CD8-positive, alpha-beta memory T cell (primary cell): ENCODE data around the gene CGRRF1. TPM values are rescaled to one million over a fixed set of nuclear protein-coding genes. Genes with fewer than 3 reads are reported as not detected.

Experiments used
- CTCF ChIA-PET: fragments of 350-600 bp; sonication (Branson Sonifier 250); formaldehyde crosslinking; loops from one replicate; lab custom pipeline; 2021; ENCODE audit warnings: antibody characterized with exemption; lab: Charles Lee
- POLR2A ChIA-PET: fragments of 350-600 bp; sonication (Branson Sonifier 250); formaldehyde crosslinking; loops from one replicate; lab custom pipeline; 2021; ENCODE audit warnings: antibody characterized with exemption; lab: Charles Lee
- DNase-seq, 5 donors: peaks; one replicate each; pipeline versions ENCODE4 v3.0.0 to v3.0.0-alpha.2; 2020 to 2022; ENCODE audit warnings: mixed read lengths in 1 of 5
- H3K27ac ChIP-seq: one replicate; pipeline ENCODE4 v1.7.0; 2013; ENCODE audit warnings: low read depth, mild to moderate bottlenecking, low read length, moderate library complexity
- H3K27me3 ChIP-seq: 2 replicates; pipeline ENCODE4 v1.7.0; 2013; ENCODE audit warnings: low read length, mild to moderate bottlenecking; ENCODE audit not compliant: insufficient read depth, poor library complexity, severe bottlenecking
- H3K36me3 ChIP-seq: 2 replicates; pipeline ENCODE4 v1.7.0; 2013; ENCODE audit warnings: mild to moderate bottlenecking, low read length, moderate library complexity; ENCODE audit not compliant: insufficient read depth
- H3K4me1 ChIP-seq: 2 replicates; pipeline ENCODE4 v1.7.0; 2013; ENCODE audit warnings: mild to moderate bottlenecking, low read length, moderate library complexity; ENCODE audit not compliant: insufficient read depth
- H3K4me3 ChIP-seq: 2 replicates; pipeline ENCODE4 v1.7.0; 2013; ENCODE audit warnings: mild to moderate bottlenecking, low read length
- H3K9me3 ChIP-seq: 2 replicates; pipeline ENCODE4 v1.7.0; 2013; ENCODE audit warnings: mild to moderate bottlenecking, low read length
- H3K27ac Mint-ChIP-seq, 8 donors: one replicate each; pipeline ENCODE4 v1.8.0; 2020 to 2021; ENCODE audit warnings: mixed read lengths in 8 of 8, mild to moderate bottlenecking in 6 of 8, inconsistent platforms in 3 of 8, moderate library complexity in 3 of 8
- H3K27me3 Mint-ChIP-seq, 2 donors: one replicate each; pipeline ENCODE4 v1.8.0; 2020 to 2021; ENCODE audit warnings: mixed read lengths in 2 of 2, mild to moderate bottlenecking in 1 of 2, moderate library complexity in 1 of 2
- H3K36me3 Mint-ChIP-seq, 3 donors: one replicate each; pipeline ENCODE4 v1.8.0; 2020 to 2021; ENCODE audit warnings: mixed read lengths in 3 of 3, inconsistent platforms in 1 of 3, mild to moderate bottlenecking in 1 of 3
- H3K4me1 Mint-ChIP-seq, 3 donors: one replicate each; pipeline ENCODE4 v1.8.0; 2020 to 2021; ENCODE audit warnings: mixed read lengths in 3 of 3, inconsistent platforms in 1 of 3, mild to moderate bottlenecking in 1 of 3
- H3K4me3 Mint-ChIP-seq, 7 donors: one replicate each; pipeline ENCODE4 v1.8.0; 2020 to 2021; ENCODE audit warnings: mixed read lengths in 7 of 7, mild to moderate bottlenecking in 6 of 7, moderate library complexity in 4 of 7, inconsistent platforms in 2 of 7
- H3K9me3 Mint-ChIP-seq, 5 donors: one replicate each; pipeline ENCODE4 v1.8.0; 2020 to 2022; ENCODE audit warnings: mixed read lengths in 5 of 5, mild to moderate bottlenecking in 3 of 5, moderate library complexity in 2 of 5, inconsistent platforms in 1 of 5
- polyA plus RNA-seq: library from polyadenylated mRNA; unstranded; fragments of 300-500 nt; fragmentation: Illumina TruSeq; gene quantifications from one replicate; pipeline ENCODE4 v1.2.3, GENCODE V29; 2021
- total RNA-seq, 2 experiments: library from RNA; stranded (reverse); gene quantifications; one replicate each; pipeline ENCODE4 v1.2.3, GENCODE V29; 2021

CGRRF1 gene
- total and polyA plus RNA-seq, 3 experiments from 2014 or later, result 13.3 to 27.3 (median 15.3) TPM

- Mint-ChIP-seq H3K4me1 (peaks cover 6 to 14% (median 7%) of the 10 kb centered on the region in 3 donors), H3K27me3 (peaks cover 21 to 59% of the 10 kb centered on the region in 2 donors), H3K4me3 (no peak overlapping the region), H3K9me3 (peaks cover 13 to 21% (median 17%) of the 10 kb centered on the region in 5 donors), H3K27ac (no peak overlapping the region), H3K36me3 (peaks cover 6 to 25% (median 9%) of the 10 kb centered on the region in 3 donors)
- ChIA-PET CTCF (no interaction called here), POLR2A (no interaction called here)
- no peaks in the 10 kb centered on the region for H3K9me3 ChIP-seq
- no peak overlapping the region for H3K27ac ChIP-seq
- no peaks in the 10 kb centered on the region for H3K36me3 ChIP-seq
- H3K27me3 ChIP-seq, result peaks cover 6% of the 10 kb centered on the region
- H3K4me3 ChIP-seq, result no peak overlapping the region
- peaks cover 4% of the 10 kb centered on the region for H3K4me1 ChIP-seq
- no peak for DNase-seq
Measured at GRCh38 chr14:54570631-54571415, 61.1 kb downstream of the CGRRF1 start.

- no peaks in the 10 kb centered on the region for H3K36me3 ChIP-seq
- Mint-ChIP-seq H3K9me3 (peaks cover 13 to 21% (median 17%) of the 10 kb centered on the region in 5 donors), H3K27ac (no peak overlapping the region), H3K27me3 (peaks cover 21 to 70% of the 10 kb centered on the region in 2 donors), H3K4me1 (peaks cover 6 to 13% (median 6%) of the 10 kb centered on the region in 3 donors), H3K4me3 (no peak overlapping the region), H3K36me3 (peaks cover 6 to 25% (median 8%) of the 10 kb centered on the region in 3 donors)
- CTCF ChIA-PET, result interaction anchor here (1.2 kb wide), 1 partner anchor 200 kb away, joined by 5 read pairs; no protein-coding TSS in a partner anchor
- no peak overlapping the region for H3K27ac ChIP-seq
- H3K4me1 ChIP-seq, result peaks cover 4% of the 10 kb centered on the region
- H3K4me3 ChIP-seq, result no peak overlapping the region
- POLR2A ChIA-PET, result no interaction called here
- DNase-seq, result no peak
- no peaks in the 10 kb centered on the region for H3K9me3 ChIP-seq
- peaks cover 6% of the 10 kb centered on the region for H3K27me3 ChIP-seq
Measured at GRCh38 chr14:54572316-54572715, 62.6 kb downstream of the CGRRF1 start.

GRCh38 chr14:54574528-54574927 is 64.8 kb downstream of the CGRRF1 start:
- Histone ChIP-seq H3K9me3 (no peaks in the 10 kb centered on the region), H3K4me1 (no peaks in the 10 kb centered on the region), H3K4me3 (no peak overlapping the region), H3K27ac (no peak overlapping the region), H3K27me3 (no peaks in the 10 kb centered on the region), H3K36me3 (no peaks in the 10 kb centered on the region)
- ChIA-PET CTCF (interaction anchor here (0.9 to 1.0 kb wide), 2 partner anchors 117 to 199 kb away, joined by 4 read pairs; no protein-coding TSS in a partner anchor), POLR2A (no interaction called here)
- Mint-ChIP-seq H3K27ac (no peak overlapping the region), H3K4me3 (no peak overlapping the region), H3K9me3 (peaks cover 13 to 21% (median 17%) of the 10 kb centered on the region in 5 donors), H3K36me3 (peaks cover 4 to 25% (median 8%) of the 10 kb centered on the region in 3 donors), H3K27me3 (peaks cover 14 to 67% of the 10 kb centered on the region in 2 donors), H3K4me1 (no peaks in the 10 kb centered on the region)
- DNase-seq, result no peak

- Mint-ChIP-seq H3K4me3 (no peak overlapping the region), H3K27me3 (peaks cover 7 to 44% of the 10 kb centered on the region in 2 donors), H3K27ac (no peak overlapping the region), H3K9me3 (peaks cover 6 to 14% (median 11%) of the 10 kb centered on the region in 5 donors), H3K4me1 (no peaks in the 10 kb centered on the region), H3K36me3 (peaks cover 2 to 18% (median 6%) of the 10 kb centered on the region in 3 donors)
- no peaks in the 10 kb centered on the region for H3K9me3 ChIP-seq
- no peaks in the 10 kb centered on the region for H3K4me1 ChIP-seq
- H3K27me3 ChIP-seq, result no peaks in the 10 kb centered on the region
- ChIA-PET CTCF (interaction anchor here (1.3 to 1.4 kb wide), 2 partner anchors 13 to 196 kb away, joined by 3 to 4 read pairs; no protein-coding TSS in a partner anchor), POLR2A (no interaction called here)
- no peak overlapping the region for H3K27ac ChIP-seq
- H3K36me3 ChIP-seq, result no peaks in the 10 kb centered on the region
- no peak for DNase-seq
- H3K4me3 ChIP-seq, result no peak overlapping the region
Measured at GRCh38 chr14:54577494-54577893, 67.8 kb downstream of the CGRRF1 start.

GRCh38 chr14:54577977-54578376 is 68.3 kb downstream of the CGRRF1 start:
- POLR2A ChIA-PET, result no interaction called here
- H3K27me3 ChIP-seq, result no peaks in the 10 kb centered on the region
- CTCF ChIA-PET, result interaction anchor here (1.3 to 1.4 kb wide), 2 partner anchors 14 to 196 kb away, joined by 3 to 4 read pairs; no protein-coding TSS in a partner anchor
- Mint-ChIP-seq H3K27ac (no peak overlapping the region), H3K27me3 (peaks cover 7 to 42% of the 10 kb centered on the region in 2 donors), H3K9me3 (peaks cover 3 to 11% (median 8%) of the 10 kb centered on the region in 5 donors), H3K4me3 (no peak overlapping the region), H3K4me1 (no peaks in the 10 kb centered on the region), H3K36me3 (peaks cover 2 to 15% (median 6%) of the 10 kb centered on the region in 3 donors)
- no peak overlapping the region for H3K4me3 ChIP-seq
- H3K4me1 ChIP-seq, result no peaks in the 10 kb centered on the region
- no peak overlapping the region for H3K27ac ChIP-seq
- no peak for DNase-seq
- H3K9me3 ChIP-seq, result no peaks in the 10 kb centered on the region
- H3K36me3 ChIP-seq, result no peaks in the 10 kb centered on the region

GRCh38 chr14:54579621-54580020 is 69.9 kb downstream of the CGRRF1 start:
- no peak overlapping the region for H3K4me3 Mint-ChIP-seq
- no peak for DNase-seq
- Histone ChIP-seq H3K4me3 (no peak overlapping the region), H3K27ac (no peak overlapping the region), H3K27me3 (no peaks in the 10 kb centered on the region), H3K4me1 (no peaks in the 10 kb centered on the region), H3K9me3 (no peaks in the 10 kb centered on the region), H3K36me3 (no peaks in the 10 kb centered on the region)
- no peak overlapping the region for H3K27ac Mint-ChIP-seq
- ChIA-PET POLR2A (no interaction called here), CTCF (no interaction called here)
- peaks cover 0 to 2% (median 2%) of the 10 kb centered on the region in 3 donors for H3K36me3 Mint-ChIP-seq
- peaks cover 5 to 28% of the 10 kb centered on the region in 2 donors for H3K27me3 Mint-ChIP-seq
- H3K4me1 Mint-ChIP-seq, result no peaks in the 10 kb centered on the region
- no peaks in the 10 kb centered on the region for H3K9me3 Mint-ChIP-seq

GRCh38 chr14:54580933-54581332 is 71.2 kb downstream of the CGRRF1 start:
- no peaks in the 10 kb centered on the region for H3K9me3 Mint-ChIP-seq
- no peak overlapping the region for H3K27ac ChIP-seq
- H3K9me3 ChIP-seq, result no peaks in the 10 kb centered on the region
- no peak overlapping the region for H3K4me3 ChIP-seq
- H3K36me3 Mint-ChIP-seq, result peaks cover 0 to 2% (median 0%) of the 10 kb centered on the region in 3 donors
- no peak for DNase-seq
- no peaks in the 10 kb centered on the region for H3K36me3 ChIP-seq
- no peak overlapping the region for H3K27ac Mint-ChIP-seq
- peaks cover 1 to 17% of the 10 kb centered on the region in 2 donors for H3K27me3 Mint-ChIP-seq
- no peaks in the 10 kb centered on the region for H3K4me1 Mint-ChIP-seq
- CTCF ChIA-PET, result interaction anchor here (2.0 kb wide), 1 partner anchor 17 kb away, joined by 5 read pairs; no protein-coding TSS in a partner anchor
- POLR2A ChIA-PET, result no interaction called here
- H3K4me3 Mint-ChIP-seq, result no peak overlapping the region
- H3K27me3 ChIP-seq, result no peaks in the 10 kb centered on the region
- no peaks in the 10 kb centered on the region for H3K4me1 ChIP-seq

GRCh38 chr14:54582334-54582733 is 72.6 kb downstream of the CGRRF1 start:
- Mint-ChIP-seq H3K27ac (no peak overlapping the region), H3K4me1 (no peaks in the 10 kb centered on the region), H3K36me3 (no peaks in the 10 kb centered on the region), H3K4me3 (no peak overlapping the region), H3K27me3 (peaks cover 1 to 17% of the 10 kb centered on the region in 2 donors), H3K9me3 (no peaks in the 10 kb centered on the region)
- no peaks in the 10 kb centered on the region for H3K27me3 ChIP-seq
- POLR2A ChIA-PET, result no interaction called here
- no peaks in the 10 kb centered on the region for H3K36me3 ChIP-seq
- no peak overlapping the region for H3K27ac ChIP-seq
- no peaks in the 10 kb centered on the region for H3K4me1 ChIP-seq
- H3K4me3 ChIP-seq, result no peak overlapping the region
- no peaks in the 10 kb centered on the region for H3K9me3 ChIP-seq
- CTCF ChIA-PET, result interaction anchor here (1.5 to 2.0 kb wide), 2 partner anchors 18 kb away, joined by 3 to 5 read pairs; no protein-coding TSS in a partner anchor
- no peak for DNase-seq
